Glutamatergic neuron (in vitro differentiated cells): ENCODE measurements around the gene HIRA. TPM values are rescaled to one million over a fixed set of nuclear protein-coding genes. Genes with fewer than 3 reads are reported as not detected.

Experiments used
- DNase-seq: peaks from one replicate; pipeline ENCODE4 v3.0.0; 2022
- H3K27ac Mint-ChIP-seq: one replicate; pipeline ENCODE4 v1.8.0; 2020; ENCODE audit warnings: mild to moderate bottlenecking, mixed read lengths, inconsistent platforms; ENCODE audit not compliant: unreplicated experiment
- H3K27me3 Mint-ChIP-seq: one replicate; pipeline ENCODE4 v1.8.0; 2020; ENCODE audit warnings: mild to moderate bottlenecking, moderate library complexity, mixed read lengths, inconsistent platforms; ENCODE audit not compliant: unreplicated experiment
- H3K36me3 Mint-ChIP-seq: one replicate; pipeline ENCODE4 v1.8.0; 2020; ENCODE audit warnings: mild to moderate bottlenecking, mixed read lengths, inconsistent platforms; ENCODE audit not compliant: unreplicated experiment
- H3K4me1 Mint-ChIP-seq: one replicate; pipeline ENCODE4 v1.8.0; 2020; ENCODE audit warnings: mild to moderate bottlenecking, low read depth, mixed read lengths, inconsistent platforms; ENCODE audit not compliant: unreplicated experiment
- H3K4me3 Mint-ChIP-seq: one replicate; pipeline ENCODE4 v1.8.0; 2020; ENCODE audit warnings: mild to moderate bottlenecking, mixed read lengths, inconsistent platforms; ENCODE audit not compliant: unreplicated experiment
- H3K9me3 Mint-ChIP-seq: one replicate; pipeline ENCODE4 v1.8.0; 2020; ENCODE audit warnings: mild to moderate bottlenecking, moderate library complexity, mixed read lengths, inconsistent platforms; ENCODE audit not compliant: unreplicated experiment
- CTCF ChIP-seq: fragments of 200-600 bp; sonication (generic); IDR thresholded peaks from one replicate; pipeline ENCODE4 v1.5.0; 2021; ENCODE audit not compliant: partially characterized antibody, unreplicated experiment
- total RNA-seq: library from RNA; stranded (reverse); fragmentation: NEBNext Ultra II Directional; extraction: Animal tissue kit (Norgen Biotek cat#: 25700); gene quantifications from one replicate; pipeline ENCODE4 v1.2.1, GENCODE V29; 2021; ENCODE audit not compliant: unreplicated experiment

The HIRA gene
- total RNA-seq, 1 donor from 2014 or later, result 51.0 TPM

GRCh38 chr22:19385221-19385906 lies 46.2 kb downstream of the HIRA start:
- H3K27ac Mint-ChIP-seq, result no peak overlapping the region
- H3K27me3 Mint-ChIP-seq, result peaks cover 3% of the 10 kb centered on the region
- no peaks in the 10 kb centered on the region for H3K4me1 Mint-ChIP-seq
- no peaks in the 10 kb centered on the region for H3K36me3 Mint-ChIP-seq
- no peak overlapping the region for H3K4me3 Mint-ChIP-seq
- no peak for TF ChIP-seq CTCF
- DNase-seq, result no peak
- peaks cover 1% of the 10 kb centered on the region for H3K9me3 Mint-ChIP-seq

- H3K4me1 Mint-ChIP-seq, result no peaks in the 10 kb centered on the region
- no peaks in the 10 kb centered on the region for H3K36me3 Mint-ChIP-seq
- H3K27me3 Mint-ChIP-seq, result peaks cover 3% of the 10 kb centered on the region
- DNase-seq, result no peak
- peaks cover 1% of the 10 kb centered on the region for H3K9me3 Mint-ChIP-seq
- no peak for TF ChIP-seq CTCF
- H3K27ac Mint-ChIP-seq, result no peak overlapping the region
- no peak overlapping the region for H3K4me3 Mint-ChIP-seq
Observed at GRCh38 chr22:19383292-19383691, 48.2 kb downstream of the HIRA start.

- peaks cover 3% of the 10 kb centered on the region for H3K27me3 Mint-ChIP-seq
- no peaks in the 10 kb centered on the region for H3K9me3 Mint-ChIP-seq
- H3K4me1 Mint-ChIP-seq, result no peaks in the 10 kb centered on the region
- H3K36me3 Mint-ChIP-seq, result no peaks in the 10 kb centered on the region
- no peak overlapping the region for H3K4me3 Mint-ChIP-seq
- H3K27ac Mint-ChIP-seq, result no peak overlapping the region
- TF ChIP-seq CTCF, result no peak
- DNase-seq, result no peak
Observed at GRCh38 chr22:19382240-19382639, 49.3 kb downstream of the HIRA start.

- no peak for TF ChIP-seq CTCF
- Mint-ChIP-seq H3K4me3 (no peak overlapping the region), H3K4me1 (no peaks in the 10 kb centered on the region), H3K36me3 (no peaks in the 10 kb centered on the region), H3K27ac (no peak overlapping the region), H3K9me3 (no peaks in the 10 kb centered on the region), H3K27me3 (peaks cover 5% of the 10 kb centered on the region)
- DNase-seq, result no peak
Observed at GRCh38 chr22:19378344-19378674, 53.2 kb downstream of the HIRA start.

GRCh38 chr22:19377565-19378343 lies 53.8 kb downstream of the HIRA start:
- no peaks in the 10 kb centered on the region for H3K36me3 Mint-ChIP-seq
- no peak for TF ChIP-seq CTCF
- DNase-seq, result no peak
- H3K9me3 Mint-ChIP-seq, result no peaks in the 10 kb centered on the region
- H3K4me1 Mint-ChIP-seq, result no peaks in the 10 kb centered on the region
- H3K4me3 Mint-ChIP-seq, result no peak overlapping the region
- H3K27ac Mint-ChIP-seq, result no peak overlapping the region
- peaks cover 5% of the 10 kb centered on the region for H3K27me3 Mint-ChIP-seq
